H1 (cell line): Measurements from ENCODE around the gene EWSR1. TPM values are rescaled to one million over a fixed set of nuclear protein-coding genes. Genes with fewer than 3 reads are reported as not detected.

Experiments used
- CTCF ChIA-PET: fragments of 300-600 bp; sonication (Branson Sonifier 250); formaldehyde crosslinking; loops from one replicate; lab custom pipeline; 2021; ENCODE audit not compliant: partially characterized antibody; lab: Charles Lee
- POLR2A ChIA-PET: fragments of 300-600 bp; sonication (Branson Sonifier 250); formaldehyde crosslinking; loops from one replicate; lab custom pipeline; 2021; ENCODE audit warnings: inconsistent platforms; ENCODE audit not compliant: partially characterized antibody; lab: Charles Lee
- DNase-seq, 2 experiments: peaks; one replicate each; pipeline versions ENCODE4 v3.0.0 to v3.0.0-alpha.2; 2010 to 2022; ENCODE audit warnings: low spot score in 2 of 2, low read depth in 1 of 2, mixed read lengths in 1 of 2
- FAIRE-seq: peaks from 2 replicates; lab custom pipeline; 2011; peaks lifted over from hg19 to GRCh38; lab: Jason Lieb, UNC
- H2AFZ ChIP-seq: 2 replicates; pipeline ENCODE4 v1.8.1; 2012; ENCODE audit warnings: low read length, inconsistent platforms
- H2AK5ac ChIP-seq: 2 replicates; pipeline ENCODE4 v1.6.1; 2013; ENCODE audit warnings: low read depth, low read length
- H2BK120ac ChIP-seq: replicated peaks from 2 replicates; pipeline ENCODE3; 2013; ENCODE audit warnings: low read depth, low read length, inconsistent platforms
- H2BK12ac ChIP-seq: 2 replicates; pipeline ENCODE4 v1.6.1; 2013; ENCODE audit warnings: low read depth, low read length
- H2BK15ac ChIP-seq: 2 replicates; pipeline ENCODE4 v1.6.1; 2013; ENCODE audit warnings: low read length
- H2BK20ac ChIP-seq: 2 replicates; pipeline ENCODE4 v1.6.1; 2013; ENCODE audit warnings: low read length
- H2BK5ac ChIP-seq: 2 replicates; pipeline ENCODE4 v1.6.1; 2013; ENCODE audit warnings: low read depth, low read length
- H3K14ac ChIP-seq: 2 replicates; pipeline ENCODE4 v1.6.1; 2013; ENCODE audit warnings: inconsistent platforms; ENCODE audit not compliant: insufficient read length
- H3K18ac ChIP-seq: 2 replicates; pipeline ENCODE4 v1.6.1; 2013; ENCODE audit warnings: low read length; ENCODE audit errors: extremely low read depth
- H3K23ac ChIP-seq: 2 replicates; pipeline ENCODE4 v1.6.1; 2013; ENCODE audit warnings: inconsistent platforms; ENCODE audit not compliant: insufficient read length
- H3K23me2 ChIP-seq: 2 replicates; pipeline ENCODE4 v1.6.1; 2013; ENCODE audit warnings: low read depth, low read length
- H3K27ac ChIP-seq: 2 replicates; pipeline ENCODE4 v1.6.1; 2011; ENCODE audit warnings: low read depth, low read length, inconsistent platforms
- H3K27me3 ChIP-seq, 4 experiments: replicated peaks in 1 of 4; 1 replicate in 1 of 4; 2 replicates in 3 of 4; pipeline versions ENCODE4 v1.6.1 to v1.8.1; 2011 to 2013; ENCODE audit warnings: low read length in 3 of 4, mild to moderate bottlenecking in 3 of 4, inconsistent platforms in 2 of 4, mixed read lengths in 2 of 4, moderate library complexity in 1 of 4; ENCODE audit not compliant: control insufficient read depth in 3 of 4, insufficient read depth in 3 of 4; ENCODE audit errors: extremely low read depth in 1 of 4
- H3K36me3 ChIP-seq, 4 experiments: 2 replicates each; pipeline versions ENCODE4 v1.6.1 to v1.8.1; 2011 to 2013; ENCODE audit warnings: mild to moderate bottlenecking in 4 of 4, low read length in 3 of 4, moderate library complexity in 2 of 4, control low read depth in 1 of 4, inconsistent platforms in 1 of 4; ENCODE audit not compliant: insufficient read depth in 4 of 4, control insufficient read depth in 2 of 4
- H3K4ac ChIP-seq: replicated peaks from 2 replicates; pipeline ENCODE3; 2013; ENCODE audit warnings: low read length, low read depth, mixed read lengths, inconsistent platforms; ENCODE audit not compliant: insufficient read length
- H3K4me1 ChIP-seq, 4 experiments: replicated peaks in 1 of 4; 1 replicate in 1 of 4; 2 replicates in 3 of 4; pipeline versions ENCODE4 v1.6.1 to v1.8.1; 2011 to 2013; ENCODE audit warnings: low read length in 3 of 4, inconsistent platforms in 2 of 4, mixed read lengths in 1 of 4; ENCODE audit not compliant: insufficient read depth in 4 of 4, control insufficient read depth in 3 of 4
- H3K4me2 ChIP-seq, 2 experiments: 2 replicates each; pipeline versions ENCODE4 v1.6.1 to v1.8.1; 2011 to 2013; ENCODE audit warnings: low read depth in 2 of 2, low read length in 2 of 2, control low read depth in 1 of 2, inconsistent platforms in 1 of 2, mild to moderate bottlenecking in 1 of 2; ENCODE audit not compliant: insufficient read depth in 1 of 2
- H3K4me3 ChIP-seq, 4 experiments: fragments of 200-600, 300-600 bp in 1 of 4; sonication (generic), shearing (Covaris generic), sonication (Bioruptor Twin) in 1 of 4; 2 replicates each; pipeline versions ENCODE4 v1.5.1 to v1.8.1; 2011 to 2016; ENCODE audit warnings: low read length in 4 of 4, low read depth in 3 of 4, control low read depth in 2 of 4, inconsistent platforms in 2 of 4, mild to moderate bottlenecking in 2 of 4, mixed read lengths in 1 of 4, moderate library complexity in 1 of 4; ENCODE audit not compliant: insufficient read depth in 2 of 4; ENCODE audit errors: extremely low read depth in 1 of 4
- H3K56ac ChIP-seq: replicated peaks from 2 replicates; pipeline ENCODE3; 2013; ENCODE audit warnings: low read depth, mild to moderate bottlenecking, mixed read lengths, low read length, inconsistent platforms; ENCODE audit not compliant: insufficient read length
- H3K79me1 ChIP-seq: 2 replicates; pipeline ENCODE4 v1.6.1; 2013; ENCODE audit warnings: low read depth, low read length, control low read depth
- H3K79me2 ChIP-seq, 2 experiments: 2 replicates each; pipeline versions ENCODE4 v1.6.1 to v1.8.1; 2012 to 2013; ENCODE audit warnings: low read length in 2 of 2, mild to moderate bottlenecking in 2 of 2, inconsistent platforms in 1 of 2; ENCODE audit not compliant: insufficient read depth in 2 of 2, control insufficient read depth in 1 of 2
- H3K9ac ChIP-seq, 4 experiments: replicated peaks in 1 of 4; 1 replicate in 1 of 4; 2 replicates in 3 of 4; pipeline versions ENCODE4 v1.6.1 to v1.8.1; 2011 to 2013; ENCODE audit warnings: low read depth in 3 of 4, low read length in 3 of 4, control low read depth in 2 of 4, mild to moderate bottlenecking in 2 of 4, moderate library complexity in 2 of 4, inconsistent platforms in 1 of 4; ENCODE audit errors: extremely low read depth in 1 of 4
- H3K9me3 ChIP-seq, 2 experiments: 2 replicates each; pipeline versions ENCODE4 v1.6.1 to v1.8.1; 2012 to 2013; ENCODE audit warnings: mild to moderate bottlenecking in 2 of 2, moderate library complexity in 2 of 2, control low read depth in 1 of 2, inconsistent platforms in 1 of 2, low read depth in 1 of 2, low read length in 1 of 2, mixed read lengths in 1 of 2; ENCODE audit not compliant: insufficient read depth in 2 of 2
- H4K20me1 ChIP-seq, 2 experiments: replicated peaks in 1 of 2; 2 replicates each; pipeline versions ENCODE3 to v1.8.1; 2011 to 2013; ENCODE audit warnings: inconsistent platforms in 2 of 2, low read length in 2 of 2, mild to moderate bottlenecking in 1 of 2; ENCODE audit not compliant: insufficient read depth in 2 of 2, control insufficient read depth in 1 of 2
- H4K5ac ChIP-seq: 2 replicates; pipeline ENCODE4 v1.6.1; 2013; ENCODE audit warnings: low read length, low read depth, mixed read lengths, inconsistent platforms; ENCODE audit not compliant: insufficient read length
- H4K8ac ChIP-seq: 2 replicates; pipeline ENCODE4 v1.8.0; 2013; ENCODE audit warnings: mild to moderate bottlenecking, moderate library complexity, low read length, inconsistent platforms; ENCODE audit not compliant: insufficient read depth; ENCODE audit errors: extremely low read depth
- H4K91ac ChIP-seq: replicated peaks from 2 replicates; pipeline ENCODE3; 2013; ENCODE audit warnings: low read length, mixed read lengths, inconsistent platforms; ENCODE audit not compliant: insufficient read length
- CTCF ChIP-seq, 3 experiments: IDR thresholded peaks; 1 replicate in 2 of 3; 2 replicates in 1 of 3; pipeline versions ENCODE4 v1.5.1 to v1.6.1; 2011; ENCODE audit warnings: low read length in 3 of 3, mild to moderate bottlenecking in 3 of 3, inconsistent platforms in 2 of 3, low read depth in 1 of 3, moderate library complexity in 1 of 3; ENCODE audit not compliant: insufficient read depth in 1 of 3; ENCODE audit errors: control extremely low read depth in 1 of 3
- RFX5 ChIP-seq: IDR thresholded peaks from 2 replicates; pipeline ENCODE4 v1.6.1; 2011; ENCODE audit warnings: low read depth, low read length, improper control_type of control experiment, borderline replicate concordance
- RXRA ChIP-seq: IDR thresholded peaks from 2 replicates; pipeline ENCODE4 v1.6.1; 2011; ENCODE audit warnings: low read depth, mild to moderate bottlenecking, low read length, moderate library complexity; ENCODE audit not compliant: insufficient read depth
- TBP ChIP-seq: IDR thresholded peaks from 2 replicates; pipeline ENCODE4 v1.6.1; 2011; ENCODE audit warnings: low read depth, low read length, improper control_type of control experiment
- WGBS, 2 experiments: shearing (Covaris generic) in 1 of 2; methylation state at CpG; one replicate each; pipeline versions ENCODE4 v1.1.6 to v1.1.7; 2013 to 2015; ENCODE audit warnings: low lambda C conversion rate in 2 of 2, mixed read lengths in 2 of 2, inconsistent platforms in 1 of 2, low coverage in 1 of 2, missing lambda C conversion rate in 1 of 2; ENCODE audit not compliant: insufficient replicate concordance in 2 of 2, insufficient coverage in 1 of 2, insufficient read length in 1 of 2; ENCODE audit errors: extremely low coverage in 1 of 2, missing lambda C conversion rate in 1 of 2; 5-methylcytosine and 5-hydroxymethylcytosine counted together
- polyA plus RNA-seq, 7 experiments: library from polyadenylated mRNA; depleted of rRNA in 3 of 7; stranded (reverse) in 5 of 7; unstranded in 2 of 7; fragments of >200 nt in 5 of 7; fragments of 200-250 nt in 2 of 7; gene quantifications; 1 replicate in 5 of 7; 2 replicates in 1 of 7; 4 replicates in 1 of 7; pipeline versions ENCODE4 v1.2.1 to v1.2.3, GENCODE V29; 2011 to 2013; ENCODE audit warnings: missing spikeins in 2 of 7, mixed read lengths in 2 of 7
- total RNA-seq: library from RNA; stranded (reverse); fragmentation: NEBNext Ultra II Directional; extraction: Animal tissue kit (Norgen Biotek cat#: 25700); gene quantifications from 2 replicates; pipeline ENCODE4 v1.2.1, GENCODE V29; 2021

The EWSR1 gene
- total and polyA plus RNA-seq, 2 of the 8 experiments (the other 6 are each of a cell fraction or from before 2014, with no cell fraction given) = 387 to 930 TPM

GRCh38 chr22:29244785-29245625 is 23.1 kb upstream of the EWSR1 start:
- TF ChIP-seq CTCF (IDR thresholded peaks at IDR 0.05; ENCODE audit: control extremely low read depth in 1 of 3, insufficient read depth in 1 of 3, low read depth in 1 of 3, low read length in 3 of 3) (no peak), TBP (no peak), RXRA (no peak), RFX5 (no peak)
- TF ChIP-seq, all 59 proteins: peak for 0
- Histone ChIP-seq H3K56ac (no peak overlapping the region), H3K4me1 (no peaks in the 10 kb centered on the region), H2AK5ac (no peak overlapping the region), H2BK20ac (no peak overlapping the region), H3K18ac (no peak overlapping the region), H4K5ac (no peak overlapping the region), H2BK120ac (no peak overlapping the region), H2AFZ (no peak overlapping the region), H2BK15ac (no peak overlapping the region), H4K8ac (no peak overlapping the region; the same call in 1 of the 2 replicates), H2BK12ac (no peak overlapping the region), H4K20me1 (no peaks in the 10 kb centered on the region), H3K9me3 (no peaks in the 10 kb centered on the region), H3K4me2 (no peak overlapping the region), H3K27me3 (no peaks in the 10 kb centered on the region), H3K23ac (no peak overlapping the region), H3K23me2 (no peaks in the 10 kb centered on the region), H3K9ac (no peak overlapping the region), H3K79me2 (no peaks in the 10 kb centered on the region), H3K27ac (no peak overlapping the region), H3K4ac (no peak overlapping the region), H3K79me1 (no peaks in the 10 kb centered on the region), H3K14ac (no peak overlapping the region), H4K91ac (no peak overlapping the region), H3K36me3 (no peaks in the 10 kb centered on the region), H2BK5ac (no peak overlapping the region), H3K4me3 (no peak overlapping the region)
- 87% methylated on average over 7 of the region's 7 CpGs; no CpG with 5 or more reads in 1 of the 2 experiments for WGBS, 2 experiments
- ChIA-PET CTCF (interaction anchor here (0.5 to 6.2 kb wide), 52 partner anchors 9 to 547 kb away, joined by 3 to 84 read pairs (median 4); partner anchors contain the start of genes EMID1 and KREMEN1), POLR2A (interaction anchor here (1.2 to 1.9 kb wide), 4 partner anchors 10 to 40 kb away, joined by 3 to 6 read pairs (median 4); partner anchors contain the start of genes EWSR1 and RHBDD3)
- FAIRE-seq (no peak), DNase-seq (no peak)
